Liver (tissue), 9 donors: ENCODE measurements around the gene INPP4B. TPM values are rescaled to one million over a fixed set of nuclear protein-coding genes. Genes with fewer than 3 reads are reported as not detected.

Source experiments
- DNase-seq: peaks from one replicate; pipeline ENCODE4 v3.0.0-alpha.2; 2017; ENCODE audit warnings: low spot score
- H3K27ac ChIP-seq, 2 donors: one replicate each; pipeline ENCODE4 v1.7.0; 2013; ENCODE audit warnings: inconsistent platforms in 2 of 2, low read length in 2 of 2, control low read depth in 1 of 2, low read depth in 1 of 2, mild to moderate bottlenecking in 1 of 2
- H3K27me3 ChIP-seq, 4 donors: one replicate each; pipeline versions ENCODE4 v1.6.1 to v1.7.0; 2013; ENCODE audit warnings: low read length in 3 of 4, inconsistent platforms in 1 of 4, mild to moderate bottlenecking in 1 of 4, moderate library complexity in 1 of 4; ENCODE audit not compliant: control insufficient read depth in 4 of 4, insufficient read depth in 4 of 4
- H3K36me3 ChIP-seq, 4 donors: one replicate each; pipeline versions ENCODE4 v1.6.1 to v1.7.0; 2013; ENCODE audit warnings: low read length in 3 of 4, mild to moderate bottlenecking in 3 of 4, low read depth in 1 of 4, moderate library complexity in 1 of 4; ENCODE audit not compliant: control insufficient read depth in 4 of 4, insufficient read depth in 3 of 4
- H3K4me1 ChIP-seq, 4 donors: one replicate each; pipeline versions ENCODE4 v1.6.1 to v1.7.0; 2013; ENCODE audit warnings: low read length in 3 of 4, mild to moderate bottlenecking in 3 of 4, moderate library complexity in 1 of 4; ENCODE audit not compliant: control insufficient read depth in 4 of 4, insufficient read depth in 4 of 4
- H3K4me3 ChIP-seq, 3 donors: one replicate each; pipeline versions ENCODE4 v1.6.1 to v1.7.0; 2013; ENCODE audit warnings: low read length in 3 of 3, control low read depth in 1 of 3, low read depth in 1 of 3, mild to moderate bottlenecking in 1 of 3
- H3K9ac ChIP-seq, 2 donors: one replicate each; pipeline ENCODE4 v1.7.0; 2013; ENCODE audit warnings: low read length in 2 of 2, mild to moderate bottlenecking in 2 of 2, moderate library complexity in 2 of 2, control low read depth in 1 of 2, low read depth in 1 of 2
- H3K9me3 ChIP-seq, 4 donors: one replicate each; pipeline versions ENCODE4 v1.6.1 to v1.7.0; 2013; ENCODE audit warnings: low read length in 3 of 4; ENCODE audit not compliant: control insufficient read depth in 4 of 4
- FOXA2 ChIP-seq: IDR thresholded peaks from 2 replicates; pipeline ENCODE4 v1.6.1; 2016; ENCODE audit warnings: antibody characterized with exemption
- GABPA ChIP-seq, 2 donors: IDR thresholded peaks in 1 of 2; conservative IDR thresholded peaks in 1 of 2; 2 replicates each; pipeline ENCODE4 v1.6.1; 2016; ENCODE audit warnings: antibody characterized with exemption in 2 of 2, mild to moderate bottlenecking in 1 of 2, moderate library complexity in 1 of 2
- HNF4A ChIP-seq, 2 donors: conservative IDR thresholded peaks; 2 replicates each; pipeline ENCODE4 v1.6.1; 2016; ENCODE audit warnings: antibody characterized with exemption in 2 of 2, mild to moderate bottlenecking in 2 of 2
- HNF4G ChIP-seq: IDR thresholded peaks from 2 replicates; pipeline ENCODE4 v1.6.1; 2016; ENCODE audit warnings: antibody characterized with exemption
- NR2F2 ChIP-seq: IDR thresholded peaks from 2 replicates; pipeline ENCODE4 v1.6.1; 2016; ENCODE audit warnings: antibody characterized with exemption
- RAD21 ChIP-seq, 2 donors: IDR thresholded peaks; 2 replicates each; pipeline ENCODE4 v1.6.1; 2016; ENCODE audit warnings: antibody characterized with exemption in 2 of 2, mild to moderate bottlenecking in 2 of 2
- TAF1 ChIP-seq: conservative IDR thresholded peaks from 2 replicates; pipeline ENCODE4 v1.6.1; 2016; ENCODE audit warnings: antibody characterized with exemption, mild to moderate bottlenecking
- YY1 ChIP-seq: IDR thresholded peaks from 2 replicates; pipeline ENCODE4 v1.6.1; 2016; ENCODE audit warnings: antibody characterized with exemption, mild to moderate bottlenecking
- ZBTB33 ChIP-seq: IDR thresholded peaks from 2 replicates; pipeline ENCODE4 v1.6.1; 2016; ENCODE audit warnings: antibody characterized with exemption
- WGBS: extraction: QIAGEN DNeasy Blood & Tissue Kit; methylation state at CpG from one replicate; pipeline ENCODE4 v1.1.7; 2013; 5-methylcytosine and 5-hydroxymethylcytosine counted together
- polyA plus RNA-seq, 2 donors: library from polyadenylated mRNA; stranded (reverse) in 1 of 2; unstranded in 1 of 2; fragments of 200-250 nt in 1 of 2; fragments of >200 nt in 1 of 2; fragmentation: Nextera tagmentation in 1 of 2; extraction: Ambion mirVana in 1 of 2; gene quantifications; one replicate each; pipeline versions ENCODE4 v1.2.1 to v1.2.3, GENCODE V29; 2013 to 2015
- total RNA-seq, 2 donors: library from RNA; depleted of rRNA; stranded (reverse); fragments of >200 nt; gene quantifications; one replicate each; pipeline ENCODE4 v1.2.3, GENCODE V29; 2014
- TF ChIP-seq, protein P1 (sequence below): IDR thresholded peaks from 2 replicates; pipeline ENCODE4 v1.6.1; 2016; ENCODE audit warnings: antibody characterized with exemption
- donor health status: healthy.
- donor health status: healthy.
- donor health status: healthy.
- donor health status: healthy.
- donor health status: healthy.

Gene INPP4B
- total and polyA plus RNA-seq, 4 donors = 0.43 to 2.8 (median 1.6) TPM

DNA sequence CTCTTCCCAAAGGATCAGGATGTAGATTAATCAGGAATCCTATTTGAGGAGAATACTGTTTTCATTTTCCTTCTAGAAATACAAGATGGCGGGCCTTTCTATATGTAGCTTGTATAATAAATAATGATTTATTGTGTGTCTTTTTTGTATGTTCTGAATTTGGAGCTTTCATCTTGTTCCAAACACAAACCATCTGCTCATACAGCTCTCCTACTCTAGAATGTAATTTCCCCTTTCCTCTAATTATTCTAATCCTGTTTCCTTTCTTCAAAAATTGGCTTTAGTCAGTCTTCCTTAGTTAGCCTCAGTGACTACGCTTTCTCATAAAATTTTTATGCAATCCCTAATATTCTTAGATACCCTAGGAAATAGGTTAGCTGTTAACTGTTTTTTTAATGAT, 422.2 kb downstream of the INPP4B start (continued):
- TF ChIP-seq ZBTB33 = no peak
- TF ChIP-seq RAD21 (IDR thresholded peaks at IDR 0.05) = no peak
- TF ChIP-seq, protein P1, sequence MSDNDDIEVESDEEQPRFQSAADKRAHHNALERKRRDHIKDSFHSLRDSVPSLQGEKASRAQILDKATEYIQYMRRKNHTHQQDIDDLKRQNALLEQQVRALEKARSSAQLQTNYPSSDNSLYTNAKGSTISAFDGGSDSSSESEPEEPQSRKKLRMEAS = no peak

DNA sequence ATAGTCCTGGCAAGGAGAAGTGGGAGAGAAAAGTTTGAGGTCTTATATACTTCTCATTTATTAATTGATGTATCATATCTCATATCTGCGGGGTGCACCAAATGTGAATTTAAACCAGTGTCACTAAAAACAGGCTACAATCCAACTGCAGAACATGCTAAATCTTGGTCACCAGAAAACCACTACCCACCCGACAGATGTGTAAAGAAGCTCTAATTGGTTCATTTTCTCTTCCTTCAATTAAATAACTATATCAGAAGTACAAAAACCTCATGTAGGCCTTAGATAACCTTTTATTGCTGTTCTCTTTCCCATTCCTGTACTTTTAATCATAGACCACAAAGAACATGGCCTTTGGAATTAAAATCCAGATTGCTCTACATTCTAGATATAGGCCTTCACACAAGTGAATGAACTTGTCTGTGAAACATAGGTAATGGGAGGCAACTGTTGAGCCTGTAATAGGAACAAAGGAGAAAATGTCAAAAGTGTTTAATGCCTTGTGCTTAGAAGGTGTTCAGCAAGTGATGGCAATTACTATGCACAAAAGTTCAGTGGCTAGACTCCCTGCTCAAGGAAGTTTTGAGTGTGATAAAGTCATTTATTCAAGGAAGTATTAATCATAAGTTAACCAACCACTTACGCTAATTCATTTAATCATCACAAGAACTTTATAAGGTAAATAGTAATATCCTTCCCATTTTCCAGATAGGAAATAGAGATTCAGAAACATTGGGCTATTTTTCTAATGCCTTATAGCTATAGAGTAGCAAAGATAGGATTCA, 425.6 kb downstream of the INPP4B start:
- no peak for DNase-seq
- Histone ChIP-seq H3K27ac (no peak overlapping the region), H3K36me3 (no peaks in the 10 kb centered on the region), H3K4me1 (peaks cover 0 to 1% (median 0%) of the 10 kb centered on the region in 4 donors), H3K9me3 (no peaks in the 10 kb centered on the region), H3K9ac (no peak overlapping the region), H3K4me3 (no peak overlapping the region), H3K27me3 (no peaks in the 10 kb centered on the region)
- TF ChIP-seq TAF1 (no peak), HNF4A (conservative IDR thresholded peaks at IDR 0.05) (no peak), YY1 (no peak), GABPA (IDR thresholded peaks at IDR 0.05 in 1 of 2, conservative IDR thresholded peaks at IDR 0.05 in 1 of 2) (no peak), HNF4G (no peak), NR2F2 (no peak), ZBTB33 (no peak)
- 91% methylated on average over 3 of the region's 3 CpGs for WGBS

- Histone ChIP-seq H3K9me3 (no peaks in the 10 kb centered on the region), H3K36me3 (no peaks in the 10 kb centered on the region), H3K4me3 (no peak overlapping the region), H3K4me1 (peaks cover 0 to 1% (median 0%) of the 10 kb centered on the region in 4 donors), H3K9ac (no peak overlapping the region), H3K27me3 (no peaks in the 10 kb centered on the region), H3K27ac (no peak overlapping the region)
- TF ChIP-seq TAF1 = no peak
- 77% methylated on average over 1 of the region's 1 CpG for WGBS
- no peak for DNase-seq
These were observed 426.4 kb downstream of the INPP4B start for GRCh38 chr4:142419712-142420111.

DNA sequence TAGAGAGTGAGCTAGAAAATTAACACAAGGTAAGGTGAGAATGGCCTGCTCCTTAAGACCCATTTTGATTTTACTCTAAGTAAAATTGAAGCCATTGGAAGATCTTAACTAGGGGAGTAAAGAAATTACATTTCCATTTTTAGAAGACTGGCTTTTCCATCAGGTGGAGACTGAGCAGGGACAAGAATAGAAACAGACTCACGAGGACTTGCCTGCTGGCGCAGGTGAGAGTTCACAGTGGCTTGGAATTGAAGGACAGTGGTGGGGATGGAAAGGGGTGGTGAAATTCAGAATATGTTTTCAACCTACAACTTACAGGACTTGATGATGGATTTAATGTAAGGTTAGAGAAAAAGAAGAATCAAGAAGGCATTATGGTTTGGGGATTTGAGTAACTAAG, 427.4 kb downstream of the INPP4B start:
- Histone ChIP-seq H3K4me3 (no peak overlapping the region), H3K27ac (no peak overlapping the region), H3K9ac (no peak overlapping the region), H3K27me3 (no peaks in the 10 kb centered on the region), H3K4me1 (peaks cover 0 to 1% (median 0%) of the 10 kb centered on the region in 4 donors), H3K9me3 (no peaks in the 10 kb centered on the region), H3K36me3 (no peaks in the 10 kb centered on the region)
- WGBS = 92% methylated on average over 2 of the region's 2 CpGs
- TF ChIP-seq HNF4G (no peak), ZBTB33 (no peak), FOXA2 (no peak)
- no peak for DNase-seq
